H54 (cell line): Measurements from ENCODE around the gene VTCN1.

Experiments used
- DNase-seq: peaks from one replicate; pipeline ENCODE4 v3.0.0; 2011; ENCODE audit warnings: low spot score, mixed read lengths; ENCODE audit not compliant: insufficient read length
- FAIRE-seq: peaks from 3 replicates; lab custom pipeline; 2011; peaks lifted over from hg19 to GRCh38; lab: Jason Lieb, UNC
- POLR2A ChIP-seq: IDR thresholded peaks from 2 replicates; pipeline ENCODE4 v1.6.1; 2011; ENCODE audit warnings: low read depth, mild to moderate bottlenecking, low read length

Gene VTCN1

DNA sequence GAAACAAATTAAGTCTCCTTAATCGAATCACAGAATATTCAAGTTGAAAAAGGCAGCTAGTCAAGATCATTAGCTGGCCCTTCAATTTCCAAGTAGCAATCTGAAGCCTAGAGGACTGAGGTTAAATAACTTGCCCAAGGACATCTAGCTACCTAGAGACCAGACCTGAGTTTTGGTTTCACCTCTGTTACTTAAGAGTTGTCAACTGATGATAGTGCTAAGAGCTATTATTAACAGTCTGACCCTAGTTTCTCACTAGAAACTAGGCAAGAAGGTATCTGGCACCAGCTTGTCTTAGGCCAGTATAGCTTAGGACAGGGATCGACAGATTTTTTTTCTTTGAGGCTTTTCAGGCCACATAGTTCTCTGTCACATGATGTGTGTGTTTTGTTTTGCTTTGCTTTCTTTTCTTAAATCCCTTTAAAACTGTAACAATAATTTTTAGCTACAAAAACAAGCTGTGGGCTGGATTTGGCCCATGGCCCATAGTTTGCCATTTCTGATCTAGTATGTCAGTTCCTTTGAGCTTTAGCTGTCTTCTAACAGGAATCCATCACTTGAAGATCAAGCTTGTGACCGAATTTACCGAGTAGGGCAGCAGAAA is 112.3 kb downstream of the VTCN1 start:
- DNase-seq (no peak), FAIRE-seq (no peak)
- TF ChIP-seq POLR2A, result no peak

GRCh38 chr1:117097443-117097842 is 113.3 kb downstream of the VTCN1 start:
- DNase-seq (no peak), FAIRE-seq (no peak)
- no peak for TF ChIP-seq POLR2A

- FAIRE-seq, result no peak
- DNase-seq, result no peak
- no peak for TF ChIP-seq POLR2A
Measured at GRCh38 chr1:117096951-117097408, 113.7 kb downstream of the VTCN1 start.

- no peak for FAIRE-seq
- DNase-seq, result no peak
- TF ChIP-seq POLR2A, result no peak
Measured at GRCh38 chr1:117094841-117095604, 115.7 kb downstream of the VTCN1 start.

- no peak for TF ChIP-seq POLR2A
- peak; percentile 62 for FAIRE-seq
- DNase-seq, result peak; percentile 34
Measured at GRCh38 chr1:117093870-117094621, 116.7 kb downstream of the VTCN1 start.
